ENCODE data around the gene GPR63.

GPR63 gene

DNA sequence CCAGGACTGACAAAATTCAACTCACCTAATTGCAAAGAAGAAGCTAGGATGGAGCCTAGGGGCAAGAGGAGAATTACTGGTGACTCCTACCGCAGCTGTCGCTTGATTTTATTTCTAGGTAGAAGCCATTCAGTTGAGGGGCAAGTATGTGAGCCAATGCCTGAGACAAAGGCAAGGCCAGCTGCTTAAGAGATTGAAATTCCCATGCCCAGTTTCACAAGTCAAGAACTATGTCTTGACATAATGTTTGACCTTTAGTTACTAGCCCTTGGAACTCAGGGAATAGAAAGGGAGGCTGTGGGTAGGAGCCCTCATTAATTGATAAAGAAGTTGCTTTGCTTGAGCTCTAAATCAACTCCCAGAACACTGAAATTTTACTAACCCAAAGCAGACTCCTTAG lies 54.0 kb downstream of the GPR63 start:
- no peak for DNase-seq (ENCODE audit: extremely low spot score)

DNA sequence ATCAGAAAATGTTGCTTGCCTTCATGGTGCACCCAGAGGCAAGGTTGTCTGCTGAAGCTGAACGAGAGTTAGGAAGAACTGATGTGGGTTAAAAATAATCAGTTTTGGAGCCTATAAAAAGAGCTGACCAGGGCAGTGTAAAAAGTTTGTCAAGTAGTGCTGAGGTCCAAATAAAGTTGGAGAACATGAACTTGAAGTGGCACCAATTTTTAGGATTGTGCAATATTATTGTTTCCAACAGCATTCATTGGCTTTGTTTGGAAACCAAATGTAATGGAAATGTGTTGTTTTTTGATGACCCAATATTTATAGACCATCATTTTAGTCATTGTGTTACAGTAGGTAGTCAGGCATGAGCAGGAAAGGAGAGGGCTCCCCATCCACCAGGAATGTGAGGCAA lies 55.7 kb downstream of the GPR63 start:
- TF ChIP-seq, protein P1, sequence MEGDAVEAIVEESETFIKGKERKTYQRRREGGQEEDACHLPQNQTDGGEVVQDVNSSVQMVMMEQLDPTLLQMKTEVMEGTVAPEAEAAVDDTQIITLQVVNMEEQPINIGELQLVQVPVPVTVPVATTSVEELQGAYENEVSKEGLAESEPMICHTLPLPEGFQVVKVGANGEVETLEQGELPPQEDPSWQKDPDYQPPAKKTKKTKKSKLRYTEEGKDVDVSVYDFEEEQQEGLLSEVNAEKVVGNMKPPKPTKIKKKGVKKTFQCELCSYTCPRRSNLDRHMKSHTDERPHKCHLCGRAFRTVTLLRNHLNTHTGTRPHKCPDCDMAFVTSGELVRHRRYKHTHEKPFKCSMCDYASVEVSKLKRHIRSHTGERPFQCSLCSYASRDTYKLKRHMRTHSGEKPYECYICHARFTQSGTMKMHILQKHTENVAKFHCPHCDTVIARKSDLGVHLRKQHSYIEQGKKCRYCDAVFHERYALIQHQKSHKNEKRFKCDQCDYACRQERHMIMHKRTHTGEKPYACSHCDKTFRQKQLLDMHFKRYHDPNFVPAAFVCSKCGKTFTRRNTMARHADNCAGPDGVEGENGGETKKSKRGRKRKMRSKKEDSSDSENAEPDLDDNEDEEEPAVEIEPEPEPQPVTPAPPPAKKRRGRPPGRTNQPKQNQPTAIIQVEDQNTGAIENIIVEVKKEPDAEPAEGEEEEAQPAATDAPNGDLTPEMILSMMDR (IDR thresholded peaks at IDR 0.05; ENCODE audit: control extremely low read depth, extremely low read depth, low read depth, missing control alignments) = no peak
- ChIA-PET CTCF (interaction anchor here (1.9 kb wide), 1 partner anchor 15 kb away, joined by 4 read pairs; no protein-coding TSS in a partner anchor), POLR2A (no interaction called here)
- DNase-seq (ENCODE audit: extremely low spot score) = no peak

More for the DNA sequence above, 54.0 kb downstream of the GPR63 start:
- ChIA-PET CTCF (interaction anchor here (1.5 to 1.7 kb wide), 2 partner anchors 11 to 16 kb away, joined by 3 read pairs; no protein-coding TSS in a partner anchor), POLR2A (no interaction called here)
- TF ChIP-seq, protein P1 (IDR thresholded peaks at IDR 0.05; ENCODE audit: control extremely low read depth, extremely low read depth, low read depth, missing control alignments) = no peak

DNA sequence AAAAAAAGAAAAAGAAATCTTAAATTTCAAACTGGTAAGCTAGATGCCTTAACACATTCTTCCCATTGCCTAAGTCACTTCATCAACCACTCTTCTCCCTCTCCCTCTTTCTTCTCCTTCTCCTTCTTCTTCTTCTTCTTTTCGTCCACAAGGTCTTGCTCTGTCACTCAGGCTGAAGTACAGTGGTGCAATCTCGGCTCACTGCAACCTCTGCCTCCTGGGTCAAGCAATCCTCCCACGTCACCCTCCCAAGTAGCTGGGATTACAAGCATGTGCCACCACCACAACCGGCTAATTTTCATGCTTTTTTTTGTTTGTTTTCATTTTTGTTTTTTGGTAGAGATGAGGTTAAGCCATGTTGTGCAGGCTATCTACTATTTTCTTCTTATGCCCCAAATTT lies 60.2 kb downstream of the GPR63 start:
- TF ChIP-seq, protein P1 (IDR thresholded peaks at IDR 0.05; ENCODE audit: control extremely low read depth, extremely low read depth, low read depth, missing control alignments) = no peak
- ChIA-PET POLR2A (no interaction called here), CTCF (interaction anchor here (1.4 to 1.6 kb wide), 2 partner anchors 12 to 73 kb away, joined by 3 to 4 read pairs; no protein-coding TSS in a partner anchor)
- DNase-seq (ENCODE audit: extremely low spot score) = no peak

DNA sequence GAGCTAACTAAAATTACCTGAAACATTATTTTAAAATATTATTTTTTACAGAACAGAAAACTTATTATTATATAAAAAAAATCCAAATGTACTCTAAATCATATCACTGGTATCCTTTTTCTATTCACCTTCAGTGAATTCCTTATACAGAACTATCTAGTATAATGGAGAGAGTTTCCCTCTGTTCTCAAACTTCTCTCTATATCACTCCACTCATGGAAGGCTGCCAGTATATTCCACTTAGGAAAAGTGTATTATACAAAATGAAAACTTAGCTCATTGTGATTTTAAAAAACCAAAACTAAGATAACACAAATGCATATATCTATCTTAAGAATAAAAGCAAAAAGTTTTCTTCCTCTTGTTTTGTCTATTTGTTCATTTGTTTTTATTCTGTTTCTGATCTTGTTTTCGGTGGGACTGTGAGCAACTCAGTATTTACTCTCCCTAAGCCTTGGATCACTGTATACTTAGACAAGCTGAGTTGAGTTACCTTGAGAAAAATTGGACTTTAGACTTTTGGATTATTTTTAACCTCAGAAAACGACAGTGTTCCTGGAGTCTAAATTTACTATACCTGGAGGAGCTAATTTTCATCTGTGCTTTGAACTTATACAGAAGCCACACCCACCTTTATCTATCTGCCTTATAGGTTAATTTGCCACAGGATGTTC lies 61.4 kb downstream of the GPR63 start:
- ChIA-PET POLR2A (no interaction called here), CTCF (interaction anchor here (0.8 to 1.4 kb wide), 3 partner anchors 10 to 71 kb away, joined by 3 read pairs; no protein-coding TSS in a partner anchor)
- TF ChIP-seq, protein P1 (IDR thresholded peaks at IDR 0.05; ENCODE audit: control extremely low read depth, extremely low read depth, low read depth, missing control alignments) = no peak
- DNase-seq (ENCODE audit: extremely low spot score) = no peak

DNA sequence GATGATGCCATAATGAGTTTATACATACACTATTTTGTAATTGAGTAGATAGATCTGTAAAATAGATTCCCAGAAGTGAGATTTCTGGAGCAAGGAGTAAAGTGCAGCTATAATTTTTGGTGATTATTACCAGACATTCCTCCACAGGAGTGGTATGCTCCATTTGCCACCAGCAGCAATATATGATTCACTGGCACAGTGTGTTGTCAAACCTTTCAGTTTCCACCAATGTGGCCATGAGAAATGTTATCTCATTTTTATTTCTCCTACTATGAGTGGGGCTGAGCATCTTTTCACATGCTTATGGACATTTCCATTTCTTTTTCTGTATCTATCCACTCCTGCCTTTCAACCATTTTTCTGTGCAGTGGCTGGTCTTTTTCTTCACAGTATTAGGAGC lies 70.5 kb downstream of the GPR63 start:
- TF ChIP-seq, protein P1 (IDR thresholded peaks at IDR 0.05; ENCODE audit: control extremely low read depth, extremely low read depth, low read depth, missing control alignments) = no peak
- ChIA-PET POLR2A (no interaction called here), CTCF (interaction anchor here (1.1 kb wide), 1 partner anchor 18 kb away, joined by 3 read pairs; no protein-coding TSS in a partner anchor)
- no peak for DNase-seq (ENCODE audit: extremely low spot score)

DNA sequence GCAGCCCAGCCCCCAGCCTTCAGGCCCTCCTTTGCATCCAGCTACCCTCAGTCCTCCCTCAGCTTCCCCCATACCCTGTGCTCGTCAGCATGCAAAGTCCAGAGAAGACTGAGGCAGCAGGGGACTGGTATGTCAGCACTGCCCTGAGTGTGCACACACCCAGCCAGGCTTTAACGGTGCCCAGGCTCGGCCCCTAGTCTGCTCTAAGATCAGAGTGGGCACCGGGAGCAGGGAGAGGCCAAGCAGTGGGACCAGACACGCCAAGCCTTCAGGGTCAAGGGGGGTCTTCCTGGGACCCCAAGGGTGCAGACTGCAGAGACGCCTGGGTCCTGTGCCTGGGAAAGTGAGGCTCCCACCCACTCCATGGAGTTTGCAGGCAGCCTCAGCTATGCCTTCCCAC lies 74.7 kb downstream of the GPR63 start:
- DNase-seq (ENCODE audit: extremely low spot score) = no peak
- CTCF ChIA-PET = no interaction called here
- TF ChIP-seq, protein P1 (IDR thresholded peaks at IDR 0.05; ENCODE audit: control extremely low read depth, extremely low read depth, low read depth, missing control alignments) = no peak
- POLR2A ChIA-PET = no interaction called here

Measured in GM10248 (cell line).